Small intestine (tissue), 7 donors: ENCODE measurements around the gene HPN. TPM values are rescaled to one million over a fixed set of nuclear protein-coding genes. Genes with fewer than 3 reads are reported as not detected.

Source experiments
- DNase-seq, 2 donors: peaks; one replicate each; pipeline versions ENCODE4 v3.0.0 to v3.0.0-alpha.2; 2013
- FAIRE-seq: peaks from 2 replicates; lab custom pipeline; 2012; peaks lifted over from hg19 to GRCh38; lab: Jason Lieb, UNC
- H3K27ac ChIP-seq, 3 donors: one replicate each; pipeline ENCODE4 v1.5.1; 2013; ENCODE audit warnings: low read length in 2 of 3, mild to moderate bottlenecking in 2 of 3, control low read depth in 1 of 3, inconsistent platforms in 1 of 3, low read depth in 1 of 3, moderate library complexity in 1 of 3
- H3K27me3 ChIP-seq, 3 donors: one replicate each; pipeline ENCODE4 v1.6.1; 2013; ENCODE audit warnings: low read length in 3 of 3, inconsistent platforms in 1 of 3; ENCODE audit not compliant: control insufficient read depth in 3 of 3, insufficient read depth in 3 of 3
- H3K36me3 ChIP-seq, 3 donors: one replicate each; pipeline ENCODE4 v1.6.1; 2013; ENCODE audit warnings: low read length in 3 of 3, inconsistent platforms in 1 of 3, low read depth in 1 of 3, mild to moderate bottlenecking in 1 of 3, moderate library complexity in 1 of 3; ENCODE audit not compliant: control insufficient read depth in 3 of 3, insufficient read depth in 2 of 3
- H3K4me1 ChIP-seq, 3 donors: one replicate each; pipeline ENCODE4 v1.6.1; 2013; ENCODE audit warnings: low read length in 2 of 3, inconsistent platforms in 1 of 3, low read depth in 1 of 3, mild to moderate bottlenecking in 1 of 3, moderate library complexity in 1 of 3; ENCODE audit not compliant: control insufficient read depth in 3 of 3, insufficient read depth in 2 of 3
- H3K4me3 ChIP-seq, 3 donors: one replicate each; pipeline ENCODE4 v1.5.1; 2013; ENCODE audit warnings: low read length in 3 of 3, control low read depth in 1 of 3, inconsistent platforms in 1 of 3, low read depth in 1 of 3, mild to moderate bottlenecking in 1 of 3, moderate library complexity in 1 of 3
- H3K9me3 ChIP-seq, 2 donors: one replicate each; pipeline ENCODE4 v1.6.1; 2013; ENCODE audit warnings: low read depth in 1 of 2, low read length in 1 of 2; ENCODE audit not compliant: control insufficient read depth in 2 of 2, insufficient read depth in 1 of 2
- WGBS, 3 donors: extraction: QIAGEN DNeasy Blood & Tissue Kit; methylation state at CpG; one replicate each; pipeline ENCODE4 v1.1.7; 2013; 5-methylcytosine and 5-hydroxymethylcytosine counted together
- polyA plus RNA-seq, 4 donors: library from polyadenylated mRNA; stranded (reverse) in 3 of 4; unstranded in 1 of 4; fragments of 200-250 nt in 3 of 4; fragments of 120-200 nt in 1 of 4; gene quantifications; one replicate each; pipeline versions ENCODE4 v1.2.1 to v1.2.3, GENCODE V29; 2013
- donor health status: healthy with polysubstance abuse.
- donor health status: control.
- donor health status: control.
- donor health status: Bipolar disorder and iron deficiency.
- donor health status: healthy.

Gene HPN
- polyA plus RNA-seq, 4 donors: 1.8 to 481 TPM; not detected in 2

DNA sequence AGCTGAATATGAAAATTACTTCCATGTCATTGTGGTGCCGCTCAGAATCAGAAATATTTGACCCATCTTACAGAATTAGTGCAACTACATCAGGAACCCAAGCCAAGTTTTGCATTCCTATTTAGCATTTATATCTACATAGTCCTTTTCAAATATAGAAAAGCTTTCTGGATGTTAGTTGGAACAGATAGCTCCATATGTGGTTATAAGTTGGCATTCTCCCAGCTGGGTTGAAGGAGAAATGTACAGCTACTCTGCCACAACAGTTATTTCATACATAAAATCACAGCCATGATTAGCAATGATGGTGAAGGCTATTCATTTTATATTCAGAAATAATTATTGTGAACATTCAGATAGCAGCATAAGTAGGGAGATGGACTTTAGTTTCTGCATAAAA lies 28.2 kb downstream of the HPN start:
- H3K9me3 ChIP-seq: peaks cover 4 to 12% of the 10 kb centered on the region in 2 donors
- DNase-seq (no peak), FAIRE-seq (no peak)
- H3K27ac ChIP-seq: no peak overlapping the region
- peaks cover 0 to 14% (median 0%) of the 10 kb centered on the region in 3 donors for H3K36me3 ChIP-seq
- peaks cover 0 to 4% (median 4%) of the 10 kb centered on the region in 3 donors for H3K27me3 ChIP-seq
- H3K4me3 ChIP-seq: no peak overlapping the region
- WGBS, 3 donors: 62 to 90% (median 79%) methylated on average over 1 of the region's 1 CpG
- no peaks in the 10 kb centered on the region for H3K4me1 ChIP-seq

DNA sequence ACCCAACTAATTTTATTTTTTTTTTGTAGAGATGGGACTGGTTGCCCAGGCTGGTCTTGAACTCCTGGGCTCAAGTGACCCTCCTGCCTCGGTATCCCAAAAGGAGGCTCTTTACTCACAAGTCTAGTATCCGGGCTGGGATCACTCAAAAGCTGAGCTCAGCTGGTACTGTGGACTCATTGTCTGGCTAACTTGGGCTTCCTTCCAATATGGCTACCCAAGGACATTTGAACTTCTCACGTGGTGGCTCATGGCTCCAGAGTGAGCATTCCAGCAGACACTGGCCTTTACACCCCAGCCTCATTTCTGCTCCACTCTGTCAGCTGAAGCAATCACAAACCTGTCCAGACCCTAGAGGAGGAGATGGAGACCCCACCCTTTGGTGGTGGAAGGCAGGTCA lies 28.9 kb downstream of the HPN start:
- Histone ChIP-seq H3K27ac (no peak overlapping the region), H3K27me3 (peaks cover 0 to 4% (median 4%) of the 10 kb centered on the region in 3 donors), H3K9me3 (peaks cover 4 to 12% of the 10 kb centered on the region in 2 donors), H3K36me3 (peaks cover 0 to 9% (median 0%) of the 10 kb centered on the region in 3 donors), H3K4me1 (no peaks in the 10 kb centered on the region), H3K4me3 (no peak overlapping the region)
- no peak for DNase-seq
- 73 to 87% (median 85%) methylated on average over 3 of the region's 3 CpGs for WGBS, 3 donors
- no peak for FAIRE-seq

- Histone ChIP-seq H3K4me3 (no peak overlapping the region), H3K27ac (no peak overlapping the region), H3K27me3 (peaks cover 0 to 4% (median 4%) of the 10 kb centered on the region in 3 donors), H3K9me3 (peaks cover 4 to 9% of the 10 kb centered on the region in 2 donors), H3K4me1 (no peaks in the 10 kb centered on the region), H3K36me3 (no peaks in the 10 kb centered on the region)
- FAIRE-seq (no peak), DNase-seq (no peak)
- 70 to 78% (median 73%) methylated on average over 10 of the region's 10 CpGs for WGBS, 3 donors
Observed at GRCh38 chr19:35073516-35073915, 32.0 kb downstream of the HPN start.

- Histone ChIP-seq H3K27me3 (peaks cover 0 to 4% (median 4%) of the 10 kb centered on the region in 3 donors), H3K4me3 (no peak overlapping the region), H3K9me3 (peaks cover 4 to 9% of the 10 kb centered on the region in 2 donors), H3K27ac (no peak overlapping the region), H3K4me1 (no peaks in the 10 kb centered on the region), H3K36me3 (no peaks in the 10 kb centered on the region)
- DNase-seq (no peak), FAIRE-seq (no peak)
- WGBS, 3 donors: 66 to 74% (median 73%) methylated on average over 7 to 8 of the region's 8 CpGs
Observed at GRCh38 chr19:35073941-35074340, 32.4 kb downstream of the HPN start.

- FAIRE-seq: no peak
- WGBS, 3 donors: 75 to 84% (median 76%) methylated on average over 21 of the region's 21 CpGs
- H3K9me3 ChIP-seq: peaks cover 4 to 9% of the 10 kb centered on the region in 2 donors
- no peak for DNase-seq
- H3K36me3 ChIP-seq: no peaks in the 10 kb centered on the region
- no peaks in the 10 kb centered on the region for H3K4me1 ChIP-seq
- no peak overlapping the region for H3K4me3 ChIP-seq
- H3K27me3 ChIP-seq: peaks cover 0 to 4% (median 0%) of the 10 kb centered on the region in 3 donors
- H3K27ac ChIP-seq: no peak overlapping the region
Observed at GRCh38 chr19:35074426-35075201, 33.1 kb downstream of the HPN start.

DNA sequence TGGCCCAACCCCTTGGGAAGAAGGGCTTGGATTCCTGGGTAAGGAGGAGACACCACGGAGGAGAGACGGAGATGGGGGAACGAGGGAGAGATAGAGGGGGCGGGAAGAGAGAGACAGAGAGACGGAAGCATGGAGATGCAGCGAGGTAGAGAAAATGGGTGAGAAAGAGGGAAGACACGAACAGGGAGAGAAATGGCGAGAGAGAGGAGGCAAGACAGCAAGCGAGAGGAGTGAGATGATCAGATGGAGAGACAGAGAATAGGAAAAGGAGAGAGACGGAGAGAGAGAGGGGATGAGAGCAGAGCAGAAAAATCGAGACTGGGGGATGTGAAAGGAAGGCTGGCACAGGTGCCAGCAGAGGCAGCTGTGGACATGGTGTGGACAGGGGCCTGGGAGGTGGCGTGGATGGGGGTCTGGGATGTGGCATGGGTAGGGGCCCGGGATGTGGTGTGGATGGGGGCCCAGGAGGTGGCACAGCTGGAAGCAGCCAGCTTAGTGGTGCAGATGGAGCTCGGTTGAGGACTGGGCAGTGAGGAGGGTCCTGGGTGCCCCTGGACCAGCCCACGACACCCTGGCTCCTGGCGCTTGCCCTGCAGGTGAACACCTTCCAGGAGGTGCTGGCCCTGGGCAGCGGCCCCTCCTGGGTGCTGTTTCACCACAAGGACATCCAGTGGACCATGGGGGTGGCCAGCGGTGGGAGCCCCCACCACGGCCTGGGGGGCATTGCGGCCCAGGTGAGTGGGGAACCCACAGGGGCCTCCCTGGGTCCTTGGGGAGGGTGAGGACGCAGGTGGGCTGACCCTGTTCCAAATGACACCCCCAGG lies 33.9 kb downstream of the HPN start:
- peaks cover 0 to 3% (median 0%) of the 10 kb centered on the region in 3 donors for H3K27me3 ChIP-seq
- no peak for DNase-seq
- no peak for FAIRE-seq

GRCh38 chr19:35076026-35076370 lies 34.5 kb downstream of the HPN start:
- H3K27ac ChIP-seq: no peak overlapping the region
- H3K9me3 ChIP-seq: no peaks in the 10 kb centered on the region
- no peaks in the 10 kb centered on the region for H3K4me1 ChIP-seq
- FAIRE-seq (no peak), DNase-seq (no peak)
- 72 to 90% (median 86%) methylated on average over 6 of the region's 6 CpGs for WGBS, 3 donors
- H3K27me3 ChIP-seq: no peaks in the 10 kb centered on the region
- H3K36me3 ChIP-seq: no peaks in the 10 kb centered on the region
- H3K4me3 ChIP-seq: no peak overlapping the region

More for the DNA sequence above, 33.9 kb downstream of the HPN start:
- 85 to 90% (median 87%) methylated on average over 19 to 21 of the region's 21 CpGs for WGBS, 3 donors
- H3K27ac ChIP-seq: no peak overlapping the region
- no peaks in the 10 kb centered on the region for H3K36me3 ChIP-seq
- no peaks in the 10 kb centered on the region for H3K4me1 ChIP-seq
- peaks cover 3 to 4% of the 10 kb centered on the region in 2 donors for H3K9me3 ChIP-seq
- no peak overlapping the region for H3K4me3 ChIP-seq

- Histone ChIP-seq H3K36me3 (no peaks in the 10 kb centered on the region), H3K4me3 (no peak overlapping the region), H3K27me3 (no peaks in the 10 kb centered on the region), H3K9me3 (no peaks in the 10 kb centered on the region), H3K4me1 (no peaks in the 10 kb centered on the region), H3K27ac (no peak overlapping the region)
- DNase-seq (no peak), FAIRE-seq (no peak)
- 58 to 66% (median 62%) methylated on average over 8 of the region's 8 CpGs for WGBS, 3 donors
Observed at GRCh38 chr19:35076657-35077056, 35.1 kb downstream of the HPN start.
